Fibroblast of lung (primary cell): ENCODE data around the gene HBS1L. TPM values are rescaled to one million over a fixed set of nuclear protein-coding genes. Genes with fewer than 3 reads are reported as not detected.
A peak's percentile ranks its signal among the peaks of the same experiment; 100 is the strongest.

ENCODE experiments used
- DNase-seq, 2 donors: peaks; one replicate each; pipeline versions ENCODE4 v3.0.0 to v3.0.0-alpha.2; 2010; ENCODE audit warnings: low read depth in 2 of 2
- H2AFZ ChIP-seq: 2 replicates; pipeline ENCODE4 v1.5.1; 2012; ENCODE audit warnings: low read length, control low read depth, inconsistent platforms
- H3K27ac ChIP-seq: 2 replicates; pipeline ENCODE4 v1.5.1; 2011; ENCODE audit warnings: low read length, control low read depth; ENCODE audit not compliant: insufficient read depth
- H3K27me3 ChIP-seq: 2 replicates; pipeline ENCODE4 v1.5.1; 2011; ENCODE audit warnings: mild to moderate bottlenecking, low read length; ENCODE audit not compliant: control insufficient read depth, insufficient read depth
- H3K36me3 ChIP-seq: 2 replicates; pipeline ENCODE4 v1.5.1; 2011; ENCODE audit warnings: low read length; ENCODE audit not compliant: control insufficient read depth, insufficient read depth
- H3K4me1 ChIP-seq: 2 replicates; pipeline ENCODE4 v1.5.1; 2011; ENCODE audit warnings: low read length; ENCODE audit not compliant: control insufficient read depth, insufficient read depth; ENCODE audit errors: extremely low read depth
- H3K4me2 ChIP-seq: 2 replicates; pipeline ENCODE4 v1.5.1; 2011; ENCODE audit warnings: low read length, control low read depth; ENCODE audit not compliant: insufficient read depth; ENCODE audit errors: extremely low read depth
- H3K4me3 ChIP-seq, 4 experiments: fragments of 200-600 bp in 1 of 4; sonication (generic) in 1 of 4; replicated peaks in 1 of 4; 2 replicates each; pipeline ENCODE4 v1.5.1; 2011 to 2016; ENCODE audit warnings: low read length in 4 of 4, low read depth in 3 of 4, mild to moderate bottlenecking in 3 of 4, control low read depth in 2 of 4, inconsistent platforms in 1 of 4, mixed read lengths in 1 of 4; ENCODE audit not compliant: insufficient read depth in 1 of 4; ENCODE audit errors: control extremely low read depth in 1 of 4
- H3K79me2 ChIP-seq: 2 replicates; pipeline ENCODE4 v1.5.1; 2012; ENCODE audit warnings: mild to moderate bottlenecking, low read length, inconsistent platforms; ENCODE audit not compliant: control insufficient read depth, insufficient read depth
- H3K9ac ChIP-seq: 2 replicates; pipeline ENCODE4 v1.5.1; 2011; ENCODE audit warnings: mild to moderate bottlenecking, low read length, control low read depth; ENCODE audit not compliant: insufficient read depth
- H3K9me3 ChIP-seq: 2 replicates; pipeline ENCODE4 v1.5.1; 2012; ENCODE audit warnings: low read depth, low read length; ENCODE audit not compliant: control insufficient read depth, insufficient read depth
- H4K20me1 ChIP-seq: 2 replicates; pipeline ENCODE4 v1.5.1; 2011; ENCODE audit warnings: low read length; ENCODE audit not compliant: control insufficient read depth, insufficient read depth; ENCODE audit errors: extremely low read depth
- EZH2 ChIP-seq: IDR thresholded peaks from 2 replicates; pipeline ENCODE4 v1.5.1; 2012; ENCODE audit warnings: low read length, control low read depth, mild to moderate bottlenecking; ENCODE audit errors: missing control alignments
- polyA plus RNA-seq, 2 donors: library from polyadenylated mRNA; depleted of rRNA in 1 of 2; stranded (reverse) in 1 of 2; unstranded in 1 of 2; fragments of >200 nt; gene quantifications; 2 replicates each; pipeline ENCODE4 v1.2.1, GENCODE V29; 2011 to 2012; ENCODE audit warnings: missing spikeins in 1 of 2
- total RNA-seq: library from RNA; depleted of rRNA; stranded (reverse); fragments of >200 nt; gene quantifications from 2 replicates; pipeline ENCODE4 v1.2.1, GENCODE V29; 2014
- TF ChIP-seq, protein P1 (sequence below), 2 donors: IDR thresholded peaks in 1 of 2; conservative IDR thresholded peaks in 1 of 2; 1 replicate in 1 of 2; 2 replicates in 1 of 2; pipeline ENCODE4 v1.5.1; 2011 to 2012; ENCODE audit warnings: low read length in 2 of 2, control low read depth in 1 of 2, inconsistent platforms in 1 of 2, low read depth in 1 of 2, mild to moderate bottlenecking in 1 of 2

Gene HBS1L
- total and polyA plus RNA-seq, 2 donors (not counting 1 experiment from before 2014, with no cell fraction given), result 106 to 118 TPM

DNA sequence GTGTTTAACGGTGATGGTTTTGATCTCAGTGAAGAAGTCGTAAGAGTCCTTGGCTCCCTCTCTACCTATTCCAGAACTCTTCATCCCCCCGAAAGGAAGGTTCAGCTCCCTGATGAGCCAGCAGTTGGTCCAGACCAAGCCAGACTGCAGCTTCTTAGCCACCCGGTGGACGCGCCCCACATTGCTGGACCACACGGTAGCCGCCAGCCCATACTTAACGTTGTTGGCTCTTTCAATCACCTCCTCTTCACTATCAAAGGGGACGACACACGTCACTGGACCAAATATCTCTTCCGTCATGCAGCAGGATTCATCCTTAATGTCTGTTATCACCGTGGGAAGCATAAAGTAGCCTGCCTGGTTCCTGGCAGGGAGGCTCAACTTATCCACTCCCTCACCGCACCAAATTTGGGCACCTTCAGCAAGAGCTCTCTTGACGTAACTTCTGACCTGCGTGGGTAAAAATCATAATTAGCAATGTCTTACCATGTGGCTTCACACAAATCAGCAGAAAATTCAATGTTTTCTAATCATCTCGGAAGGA, 136.1 kb downstream of the HBS1L start:
- TF ChIP-seq, protein P1, sequence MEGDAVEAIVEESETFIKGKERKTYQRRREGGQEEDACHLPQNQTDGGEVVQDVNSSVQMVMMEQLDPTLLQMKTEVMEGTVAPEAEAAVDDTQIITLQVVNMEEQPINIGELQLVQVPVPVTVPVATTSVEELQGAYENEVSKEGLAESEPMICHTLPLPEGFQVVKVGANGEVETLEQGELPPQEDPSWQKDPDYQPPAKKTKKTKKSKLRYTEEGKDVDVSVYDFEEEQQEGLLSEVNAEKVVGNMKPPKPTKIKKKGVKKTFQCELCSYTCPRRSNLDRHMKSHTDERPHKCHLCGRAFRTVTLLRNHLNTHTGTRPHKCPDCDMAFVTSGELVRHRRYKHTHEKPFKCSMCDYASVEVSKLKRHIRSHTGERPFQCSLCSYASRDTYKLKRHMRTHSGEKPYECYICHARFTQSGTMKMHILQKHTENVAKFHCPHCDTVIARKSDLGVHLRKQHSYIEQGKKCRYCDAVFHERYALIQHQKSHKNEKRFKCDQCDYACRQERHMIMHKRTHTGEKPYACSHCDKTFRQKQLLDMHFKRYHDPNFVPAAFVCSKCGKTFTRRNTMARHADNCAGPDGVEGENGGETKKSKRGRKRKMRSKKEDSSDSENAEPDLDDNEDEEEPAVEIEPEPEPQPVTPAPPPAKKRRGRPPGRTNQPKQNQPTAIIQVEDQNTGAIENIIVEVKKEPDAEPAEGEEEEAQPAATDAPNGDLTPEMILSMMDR (conservative IDR thresholded peaks at IDR 0.05 in 1 of 2, IDR thresholded peaks at IDR 0.05 in 1 of 2; ENCODE audit: low read depth in 1 of 2, low read length in 2 of 2), result no peak
- no peak for TF ChIP-seq EZH2
- H3K36me3 ChIP-seq, result no peaks in the 10 kb centered on the region

DNA sequence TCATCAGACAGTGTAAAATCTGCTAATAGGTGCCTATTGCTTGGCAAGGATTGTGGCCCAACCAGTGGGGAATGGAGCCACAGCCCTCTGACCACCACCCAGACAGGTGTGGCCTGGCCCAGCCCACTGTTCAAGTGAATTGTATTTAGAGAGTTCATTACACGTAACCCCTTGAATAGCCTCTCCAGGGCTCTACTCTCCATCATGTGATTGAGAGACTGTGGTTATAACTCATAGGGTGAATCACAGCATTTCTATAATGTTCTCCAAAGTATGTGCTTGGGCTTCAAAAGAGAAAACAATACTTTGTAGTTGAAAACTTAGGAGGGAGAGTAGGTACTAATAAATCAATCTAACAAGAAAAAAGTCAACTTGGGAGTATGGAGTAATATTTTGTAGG, 143.1 kb downstream of the HBS1L start:
- Histone ChIP-seq H3K4me2 (no peak overlapping the region), H2AFZ (no peak overlapping the region), H3K27ac (peak overlapping the region; percentile 49), H3K4me3 (no peak overlapping the region), H3K9me3 (no peaks in the 10 kb centered on the region), H3K9ac (no peak overlapping the region), H3K4me1 (peaks cover 23% of the 10 kb centered on the region), H4K20me1 (no peaks in the 10 kb centered on the region), H3K79me2 (no peaks in the 10 kb centered on the region), H3K27me3 (no peaks in the 10 kb centered on the region), H3K36me3 (no peaks in the 10 kb centered on the region)
- TF ChIP-seq EZH2, result no peak
- TF ChIP-seq, protein P1 (conservative IDR thresholded peaks at IDR 0.05 in 1 of 2, IDR thresholded peaks at IDR 0.05 in 1 of 2; ENCODE audit: low read depth in 1 of 2, low read length in 2 of 2), result no peak
- DNase-seq, result peak; percentile 70 to 93

More for the DNA sequence above, 136.1 kb downstream of the HBS1L start:
- H3K27me3 ChIP-seq, result no peaks in the 10 kb centered on the region
- H3K9me3 ChIP-seq, result no peaks in the 10 kb centered on the region
- H3K27ac ChIP-seq, result no peak overlapping the region
- no peaks in the 10 kb centered on the region for H3K79me2 ChIP-seq
- H3K4me2 ChIP-seq, result no peak overlapping the region
- H2AFZ ChIP-seq, result no peak overlapping the region
- H3K4me3 ChIP-seq, result no peak overlapping the region
- no peaks in the 10 kb centered on the region for H3K4me1 ChIP-seq
- DNase-seq, result no peak
- no peaks in the 10 kb centered on the region for H4K20me1 ChIP-seq
- H3K9ac ChIP-seq, result no peak overlapping the region

- Histone ChIP-seq H3K4me3 (no peak overlapping the region), H2AFZ (no peak overlapping the region), H3K27me3 (no peaks in the 10 kb centered on the region), H3K4me1 (peaks cover 23% of the 10 kb centered on the region), H3K4me2 (no peak overlapping the region), H3K79me2 (no peaks in the 10 kb centered on the region), H3K9me3 (no peaks in the 10 kb centered on the region), H3K27ac (peak overlapping the region; percentile 99), H3K36me3 (no peaks in the 10 kb centered on the region), H3K9ac (no peak overlapping the region), H4K20me1 (no peaks in the 10 kb centered on the region)
- peak in 1 of 2 donors; percentile 17 for DNase-seq
- TF ChIP-seq, protein P1 (conservative IDR thresholded peaks at IDR 0.05 in 1 of 2, IDR thresholded peaks at IDR 0.05 in 1 of 2; ENCODE audit: low read depth in 1 of 2, low read length in 2 of 2), result no peak
- TF ChIP-seq EZH2, result no peak
These were observed 144.1 kb downstream of the HBS1L start for GRCh38 chr6:134910593-134910935.

Other genes starting within 250 kb of the HBS1L start
- 0.26 and 0.50 TPM in 2 replicates for gene ALDH8A1, start 104.7 kb downstream of the HBS1L start, total RNA-seq
- gene ALDH8A1, start 104.7 kb downstream of the HBS1L start, polyA plus RNA-seq, result 0.08 and 0.11 TPM in 2 replicates
- under 0.01 TPM in 1 of 2 replicates, not detected in the other for gene MYB, start 126.5 kb upstream of the HBS1L start, total RNA-seq
- 0.16 and 0.35 TPM in 2 replicates for gene MYB, start 126.5 kb upstream of the HBS1L start, polyA plus RNA-seq